SK-N-SH (cell line): ENCODE measurements around the gene PLA2G4E. TPM values are rescaled to one million over a fixed set of nuclear protein-coding genes. Genes with fewer than 3 reads are reported as not detected.

Source experiments
- CTCF ChIA-PET: fragments of 300-600, 350-600 bp; formaldehyde crosslinking; extraction: SDS; loops from one replicate; lab custom pipeline; 2021; lab: Yijun Ruan, JAX
- POLR2A ChIA-PET: fragments of 350-600 bp; sonication (Branson Sonifier 250); formaldehyde crosslinking; extraction: SDS; loops from one replicate; lab custom pipeline; 2020; ENCODE audit warnings: antibody characterized with exemption, inconsistent platforms; lab: Yijun Ruan, JAX
- DNase-seq: peaks from one replicate; pipeline ENCODE4 v3.0.0; 2012
- H2AFZ ChIP-seq: fragments of 200-600 bp; sonication (generic); 2 replicates; pipeline ENCODE4 v1.8.1; 2016; ENCODE audit warnings: antibody characterized with exemption, mild to moderate bottlenecking, low read depth
- H3F3A ChIP-seq: fragments of 200-600 bp; sonication (generic); replicated peaks from 2 replicates; pipeline ENCODE3; 2016; ENCODE audit warnings: antibody characterized with exemption, mild to moderate bottlenecking; ENCODE audit not compliant: insufficient read depth
- H3K27ac ChIP-seq, 2 experiments: fragments of 200-500 bp in 1 of 2; fragments of 200-600 bp in 1 of 2; sonication (Bioruptor generic) in 1 of 2; sonication (generic), shearing (Covaris generic) in 1 of 2; 2 replicates each; pipeline versions ENCODE4 v1.5.1 to v1.6.1; 2014 to 2016; ENCODE audit warnings: low read depth in 2 of 2, inconsistent platforms in 1 of 2, low read length in 1 of 2, mild to moderate bottlenecking in 1 of 2, mixed read lengths in 1 of 2
- H3K27me3 ChIP-seq: fragments of 200-600 bp; sonication (generic), shearing (Covaris generic); 2 replicates; pipeline ENCODE4 v1.6.1; 2016; ENCODE audit warnings: mixed run types; ENCODE audit not compliant: insufficient read depth
- H3K36me3 ChIP-seq, 2 experiments: fragments of 200-500 bp in 1 of 2; fragments of 200-600 bp in 1 of 2; sonication (Bioruptor generic) in 1 of 2; sonication (generic) in 1 of 2; replicated peaks in 1 of 2; 2 replicates each; pipeline versions ENCODE3 to v1.5.1; 2014 to 2016; ENCODE audit warnings: low read length in 1 of 2, mild to moderate bottlenecking in 1 of 2; ENCODE audit not compliant: insufficient read depth in 2 of 2, control insufficient read depth in 1 of 2
- H3K4me1 ChIP-seq, 2 experiments: fragments of 200-500 bp in 1 of 2; fragments of 200-600 bp in 1 of 2; sonication (Bioruptor generic) in 1 of 2; sonication (generic), shearing (Covaris generic) in 1 of 2; 2 replicates each; pipeline versions ENCODE4 v1.5.1 to v1.6.1; 2014 to 2016; ENCODE audit warnings: low read depth in 1 of 2, low read length in 1 of 2, mixed run types in 1 of 2; ENCODE audit not compliant: insufficient read depth in 2 of 2, control insufficient read depth in 1 of 2
- H3K4me2 ChIP-seq: fragments of 200-600 bp; sonication (generic), shearing (Covaris generic); 2 replicates; pipeline ENCODE4 v1.6.1; 2017; ENCODE audit warnings: mixed run types
- H3K4me3 ChIP-seq, 2 experiments: fragments of 200-500 bp in 1 of 2; fragments of 200-600 bp in 1 of 2; sonication (Bioruptor generic) in 1 of 2; sonication (generic), shearing (Covaris generic) in 1 of 2; 2 replicates each; pipeline versions ENCODE4 v1.5.1 to v1.8.1; 2014 to 2016; ENCODE audit warnings: low read depth in 2 of 2, inconsistent platforms in 1 of 2, low read length in 1 of 2, mild to moderate bottlenecking in 1 of 2, mixed read lengths in 1 of 2, moderate library complexity in 1 of 2
- H3K79me2 ChIP-seq: fragments of 200-600 bp; sonication (generic); 2 replicates; pipeline ENCODE4 v1.8.1; 2017; ENCODE audit warnings: mild to moderate bottlenecking; ENCODE audit not compliant: insufficient read depth
- H3K9ac ChIP-seq: fragments of 200-600 bp; sonication (generic); 2 replicates; pipeline ENCODE4 v1.6.1; 2017; ENCODE audit warnings: mixed run types
- H3K9me2 ChIP-seq: fragments of 200-600 bp; sonication (generic); 2 replicates; pipeline ENCODE4 v1.6.1; 2017; ENCODE audit warnings: mixed run types
- H3K9me3 ChIP-seq: fragments of 200-600 bp; sonication (generic); 2 replicates; pipeline ENCODE4 v1.6.1; 2017; ENCODE audit warnings: mixed run types, mild to moderate bottlenecking, moderate library complexity
- H4K20me1 ChIP-seq: fragments of 200-600 bp; sonication (generic); 2 replicates; pipeline ENCODE4 v1.6.1; 2017; ENCODE audit warnings: mild to moderate bottlenecking, mixed run types; ENCODE audit not compliant: insufficient read depth
- CHD2 ChIP-seq: fragments of 150-350 bp; IDR thresholded peaks from 2 replicates; pipeline ENCODE4 v1.6.1; 2018; ENCODE audit warnings: low read length; ENCODE audit not compliant: partially characterized antibody
- CTCF ChIP-seq: fragments of 200-600 bp; sonication (generic); IDR thresholded peaks from 2 replicates; pipeline ENCODE4 v1.6.1; 2017; ENCODE audit warnings: antibody characterized with exemption, mild to moderate bottlenecking, moderate library complexity
- EZH2phosphoT487 ChIP-seq: fragments of 200-600 bp; sonication (generic); IDR thresholded peaks from 2 replicates; pipeline ENCODE4 v1.6.1; 2017; ENCODE audit warnings: low read depth, mixed run types, mild to moderate bottlenecking, antibody characterized with exemption, moderate library complexity, borderline replicate concordance
- JUND ChIP-seq: IDR thresholded peaks from 2 replicates; pipeline ENCODE4 v1.4.0; 2012
- MEF2A ChIP-seq: IDR thresholded peaks from 2 replicates; pipeline ENCODE4 v1.4.0; 2012; ENCODE audit warnings: low read depth, borderline replicate concordance
- NFIC ChIP-seq: IDR thresholded peaks from 2 replicates; pipeline ENCODE4 v1.4.0; 2012; ENCODE audit warnings: borderline replicate concordance
- POLR2AphosphoS5 ChIP-seq: IDR thresholded peaks from 2 replicates; pipeline ENCODE4 v1.6.1; 2012; ENCODE audit warnings: low read depth, low read length
- RAD21 ChIP-seq: IDR thresholded peaks from 2 replicates; pipeline ENCODE4 v1.6.1; 2012; ENCODE audit warnings: mild to moderate bottlenecking, low read length
- REST ChIP-seq: IDR thresholded peaks from 2 replicates; pipeline ENCODE4 v1.6.1; 2012; ENCODE audit warnings: mild to moderate bottlenecking, low read depth, low read length, moderate library complexity
- RXRA ChIP-seq: IDR thresholded peaks from 2 replicates; pipeline ENCODE4 v1.4.0; 2012; ENCODE audit warnings: low read depth, mild to moderate bottlenecking, borderline replicate concordance
- TCF12 ChIP-seq: IDR thresholded peaks from 2 replicates; pipeline ENCODE4 v1.4.0; 2012
- USF2 ChIP-seq: fragments of 150-350 bp; IDR thresholded peaks from 2 replicates; pipeline ENCODE4 v1.6.1; 2017; ENCODE audit warnings: antibody characterized with exemption, low read length, low read depth, borderline replicate concordance
- YY1 ChIP-seq: IDR thresholded peaks from 2 replicates; pipeline ENCODE4 v1.4.0; 2012; ENCODE audit warnings: low read depth, mild to moderate bottlenecking
- ZBTB33 ChIP-seq: IDR thresholded peaks from 2 replicates; pipeline ENCODE4 v1.4.0; 2012; ENCODE audit warnings: low read depth, borderline replicate concordance
- WGBS: methylation state at CpG from one replicate; pipeline ENCODE4 v1.1.6; 2017; ENCODE audit warnings: low lambda C conversion rate; 5-methylcytosine and 5-hydroxymethylcytosine counted together
- polyA plus RNA-seq, 3 experiments: library from polyadenylated mRNA; depleted of rRNA; stranded (reverse); fragments of >200 nt; gene quantifications; 2 replicates each; pipeline ENCODE4 v1.2.3, GENCODE V29; 2012

PLA2G4E gene
- polyA plus RNA-seq, 1 of the 3 experiments (the other 2 are of a cell fraction): not detected

- no peak for DNase-seq
- Histone ChIP-seq H3K27ac (no peak overlapping the region), H3K4me2 (no peak overlapping the region), H3K36me3 (no peaks in the 10 kb centered on the region), H3F3A (peaks cover 11% of the 10 kb centered on the region), H3K79me2 (peaks cover 76% of the 10 kb centered on the region), H3K9ac (no peak overlapping the region), H3K27me3 (no peaks in the 10 kb centered on the region), H3K9me2 (no peaks in the 10 kb centered on the region), H4K20me1 (peaks cover 4% of the 10 kb centered on the region; the same call in 1 of the 2 replicates), H3K4me3 (no peak overlapping the region), H3K9me3 (no peaks in the 10 kb centered on the region), H3K4me1 (peaks cover 3 to 39% of the 10 kb centered on the region in 2 experiments; a peak in 3 of 4 replicates), H2AFZ (no peak overlapping the region)
- CTCF ChIA-PET: interaction anchor here (1.0 to 1.4 kb wide), 3 partner anchors 91 to 500 kb away, joined by 3 to 4 read pairs (median 4); no protein-coding TSS in a partner anchor
- 91% methylated on average over 15 of the region's 15 CpGs for WGBS
- TF ChIP-seq CTCF: no peak
- TF ChIP-seq EZH2phosphoT487: no peak
- no peak for TF ChIP-seq NFIC
- TF ChIP-seq MEF2A: no peak
- TF ChIP-seq TCF12: peak; percentile 14; the same call in 1 of the 2 replicates
- POLR2A ChIA-PET: no interaction called here
These were observed 55.1 kb downstream of the PLA2G4E start for GRCh38 chr15:41965441-41966413.

- ChIA-PET CTCF (interaction anchor here (0.7 to 2.6 kb wide), 3 partner anchors 12 to 199 kb away, joined by 3 to 8 read pairs (median 3); no protein-coding TSS in a partner anchor), POLR2A (no interaction called here)
- H2AFZ ChIP-seq: no peak overlapping the region
- peaks cover 11% of the 10 kb centered on the region for H3F3A ChIP-seq
- no peak overlapping the region for H3K9ac ChIP-seq
- H3K4me3 ChIP-seq: no peak overlapping the region
- no peaks in the 10 kb centered on the region for H3K9me3 ChIP-seq
- H4K20me1 ChIP-seq: no peaks in the 10 kb centered on the region
- peaks cover 0 to 3% of the 10 kb centered on the region in 2 experiments for H3K36me3 ChIP-seq
- H3K27ac ChIP-seq: peak overlapping the region in 1 of 2 experiments; percentile 24; a peak in 2 of 4 replicates
- H3K4me2 ChIP-seq: no peak overlapping the region; the same call in 1 of the 2 replicates
- peaks cover 3 to 10% of the 10 kb centered on the region in 2 experiments; a peak in 2 of 4 replicates for H3K4me1 ChIP-seq
- H3K9me2 ChIP-seq: no peaks in the 10 kb centered on the region
- 47% methylated on average over 1 of the region's 1 CpG for WGBS
- no peaks in the 10 kb centered on the region for H3K27me3 ChIP-seq
- DNase-seq: no peak
- H3K79me2 ChIP-seq: peaks cover 72% of the 10 kb centered on the region
- TF ChIP-seq USF2: no peak
- TF ChIP-seq YY1: no peak
- no peak for TF ChIP-seq CHD2
- 0 out of 2 replicates have a peak, but pooled peaks have one; percentile 7 for TF ChIP-seq MEF2A
- TF ChIP-seq POLR2AphosphoS5: no peak
- TF ChIP-seq REST: no peak
- no peak for TF ChIP-seq ZBTB33
- no peak for TF ChIP-seq RAD21
- TF ChIP-seq RXRA: no peak
- peak; percentile 27; the same call in 1 of the 2 replicates for TF ChIP-seq JUND
These were observed 59.1 kb downstream of the PLA2G4E start for GRCh38 chr15:41961595-41962202.
